ENCODE results near the gene SLC15A3. TPM values are rescaled to one million over a fixed set of nuclear protein-coding genes. Genes with fewer than 3 reads are reported as not detected.

Gene SLC15A3
- total RNA-seq, 1 donor from 2014 or later, result 8.0 TPM

Small RNA genes lying within 50 kb of the gene (small RNA-seq; reads per million reads assigned to genes)
- gene RNU6-933P (ENCODE audit: low replicate concordance), result not detected

Other genes with a start within 250 kb of the SLC15A3 start
- not detected for gene MS4A18, start 227.5 kb downstream of the SLC15A3 start, total RNA-seq
- not detected for gene MS4A15, start 195.3 kb downstream of the SLC15A3 start, total RNA-seq
- gene MS4A10, start 166.8 kb downstream of the SLC15A3 start, total RNA-seq, result not detected
- 10.3 TPM for gene CCDC86, start 110.1 kb downstream of the SLC15A3 start, total RNA-seq
- gene PTGDR2, start 96.2 kb downstream of the SLC15A3 start, total RNA-seq, result 1.3 TPM
- not detected for gene ZP1, start 84.6 kb downstream of the SLC15A3 start, total RNA-seq
- gene PRPF19, start 45.6 kb downstream of the SLC15A3 start, total RNA-seq, result 35.9 TPM
- 34.0 TPM for gene TMEM109, start 38.0 kb downstream of the SLC15A3 start, total RNA-seq
- 29.7 TPM for gene TMEM132A, start 27.7 kb downstream of the SLC15A3 start, total RNA-seq
- not detected for gene CD6, start 19.5 kb upstream of the SLC15A3 start, total RNA-seq
- gene CD5, start 150.3 kb upstream of the SLC15A3 start, total RNA-seq, result 0.31 TPM
- 11.9 TPM for gene VPS37C, start 209.2 kb upstream of the SLC15A3 start, total RNA-seq

Data from tongue (tissue), 2 donors.